ENCODE data around the gene SPIC.
"Not testable (repeated sequence)": the region's sequence is repeated elsewhere in the genome, so short reads cannot be mapped to it uniquely, and the experiment has no call there.

Gene SPIC

DNA sequence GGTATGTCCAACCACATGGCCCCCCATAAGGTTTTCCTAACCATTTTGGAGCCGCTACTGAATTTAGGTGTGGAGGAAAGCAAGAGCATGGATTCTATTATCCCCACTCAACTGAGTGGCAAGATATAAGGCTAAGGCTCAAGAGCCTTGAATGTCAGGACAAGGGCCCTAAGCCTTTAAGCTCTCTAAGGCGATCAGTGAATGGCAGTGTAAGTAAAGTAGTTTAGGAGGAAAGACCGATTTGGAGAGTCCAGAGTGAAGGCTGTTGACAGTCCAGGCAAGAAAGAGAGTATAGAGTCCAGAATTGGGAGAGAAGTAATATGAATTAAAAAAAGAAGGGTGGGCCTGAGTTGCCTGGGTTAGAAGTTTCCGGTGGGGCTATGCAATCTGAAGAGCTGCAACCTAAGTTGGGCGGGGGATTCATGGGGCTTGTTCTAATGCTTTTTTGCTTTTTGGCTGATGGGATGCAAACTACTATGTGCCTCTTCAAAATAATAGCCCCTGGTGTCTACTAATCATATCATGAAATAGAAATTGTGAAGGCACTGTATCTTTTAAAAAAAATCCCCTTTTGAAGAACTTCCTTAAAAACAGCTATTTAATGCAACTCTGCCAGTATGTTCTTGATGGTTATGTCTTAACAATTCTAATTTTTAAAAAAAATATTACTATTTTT, at the start of gene SPIC:
TSS of gene SPIC (plus strand) at position 626 of the 676 bp plus-strand sequence. CDS start 1,569 bp downstream, outside the sequence.
- DNase-seq, result no peak

DNA sequence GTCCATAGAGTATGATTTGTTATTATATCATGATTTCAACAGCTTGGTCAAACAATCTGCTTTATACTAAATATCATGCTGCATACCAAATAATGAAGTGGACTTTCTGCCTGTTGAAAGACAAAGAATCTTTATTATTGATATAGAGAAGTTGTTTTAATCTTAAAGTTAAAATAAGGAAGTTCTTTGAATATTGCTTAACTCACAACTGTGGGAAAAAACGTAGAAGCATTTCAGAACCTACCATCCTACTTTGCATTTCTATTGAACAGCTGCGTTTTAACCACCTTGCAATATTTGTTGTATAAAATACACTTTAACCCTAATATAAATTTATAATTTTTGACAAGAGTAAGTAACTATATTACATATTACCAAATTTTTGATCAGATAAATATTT, 44.7 kb upstream of the SPIC start:
- DNase-seq, result no peak

DNA sequence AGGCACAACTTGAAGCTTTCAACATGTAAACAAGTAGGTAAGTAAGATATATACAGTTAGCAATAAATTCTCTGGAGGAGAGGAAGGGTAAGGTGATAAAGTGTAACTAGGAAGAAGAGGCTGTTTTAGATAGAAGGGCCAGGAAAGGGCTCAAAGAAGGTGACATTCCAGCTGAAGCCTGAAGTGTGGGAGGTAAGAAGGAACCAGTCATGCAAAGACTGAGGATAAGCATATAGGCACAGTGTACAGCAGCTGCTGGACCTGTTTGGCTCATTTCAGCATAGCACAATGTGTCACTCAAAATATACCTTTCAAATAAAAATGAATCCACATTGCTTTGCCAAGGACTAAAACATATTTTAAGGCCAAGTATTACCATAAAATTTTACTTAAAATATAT, 39.0 kb upstream of the SPIC start:
- DNase-seq, result no peak

DNA sequence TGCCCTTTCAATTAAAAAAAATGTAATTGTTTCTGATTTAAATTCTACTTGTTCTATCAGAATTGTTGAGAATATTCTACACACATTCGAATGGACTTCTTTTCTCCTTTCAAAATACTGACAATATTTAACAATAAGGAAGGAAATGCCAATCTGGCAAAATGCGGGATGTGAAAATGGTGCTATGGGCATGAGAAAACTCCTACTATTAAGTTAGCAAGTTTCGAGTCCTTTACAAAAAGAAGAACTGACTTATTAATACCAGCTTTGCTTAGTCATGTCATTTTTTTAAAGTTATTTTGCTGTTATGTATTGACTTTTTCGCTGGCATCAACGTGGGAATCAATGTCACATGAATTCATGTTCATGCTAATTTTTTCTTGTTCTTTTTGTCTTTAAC, 35.9 kb upstream of the SPIC start:
- DNase-seq, result no peak

DNA sequence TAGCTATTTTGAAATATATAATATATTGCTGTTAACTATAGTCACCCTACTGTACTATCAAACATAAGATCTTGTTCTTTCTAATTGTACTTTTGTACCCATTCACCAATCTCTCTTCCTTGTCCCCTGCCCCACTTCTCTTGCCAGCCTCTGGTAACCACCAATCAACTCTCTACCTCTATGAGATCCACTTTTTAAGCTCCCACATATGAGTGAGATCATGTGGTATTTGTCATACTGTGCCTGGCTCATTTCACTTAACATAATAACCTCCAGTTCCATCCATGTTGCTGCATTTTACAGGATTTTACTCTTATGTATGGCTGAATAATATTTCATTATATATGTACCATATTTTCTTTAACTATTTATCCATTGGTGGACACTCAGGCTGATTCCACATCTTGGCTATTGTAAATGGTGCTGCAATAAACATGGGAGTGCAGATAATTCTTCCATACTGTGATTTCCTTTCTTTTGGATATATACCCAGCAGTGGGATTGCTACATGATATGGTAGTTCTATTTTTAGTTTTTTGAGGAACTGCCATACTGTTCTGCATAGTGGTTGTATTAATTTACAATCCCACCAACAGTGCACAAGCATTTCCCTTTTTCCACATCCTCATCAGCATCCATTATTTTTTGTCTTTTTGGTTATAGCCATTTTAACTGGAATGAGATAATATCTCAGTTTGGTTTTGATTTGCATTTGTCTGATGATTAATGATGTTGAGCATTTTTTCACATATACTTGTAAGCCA, 33.5 kb upstream of the SPIC start:
- DNase-seq, result no peak

DNA sequence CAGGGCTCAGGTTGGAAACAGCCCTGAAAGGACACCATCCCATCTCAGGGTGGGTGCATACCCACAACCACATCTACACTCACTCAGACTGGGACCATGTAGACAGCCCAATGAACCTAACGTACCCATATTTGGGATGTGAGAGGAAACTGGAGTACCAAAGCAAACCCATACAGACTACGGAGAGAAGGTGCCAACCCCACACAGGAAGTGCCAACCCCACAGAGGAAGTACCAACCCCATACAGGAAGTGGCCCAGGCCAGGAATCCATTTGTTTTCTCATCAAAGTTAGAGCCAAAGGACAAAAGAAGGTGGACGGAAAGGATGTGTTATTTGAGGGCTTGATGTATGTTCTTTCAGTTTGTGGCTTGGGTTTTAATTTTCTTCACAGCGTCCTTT, 19.5 kb upstream of the SPIC start:
- peak; percentile 7 to 47 for DNase-seq

DNA sequence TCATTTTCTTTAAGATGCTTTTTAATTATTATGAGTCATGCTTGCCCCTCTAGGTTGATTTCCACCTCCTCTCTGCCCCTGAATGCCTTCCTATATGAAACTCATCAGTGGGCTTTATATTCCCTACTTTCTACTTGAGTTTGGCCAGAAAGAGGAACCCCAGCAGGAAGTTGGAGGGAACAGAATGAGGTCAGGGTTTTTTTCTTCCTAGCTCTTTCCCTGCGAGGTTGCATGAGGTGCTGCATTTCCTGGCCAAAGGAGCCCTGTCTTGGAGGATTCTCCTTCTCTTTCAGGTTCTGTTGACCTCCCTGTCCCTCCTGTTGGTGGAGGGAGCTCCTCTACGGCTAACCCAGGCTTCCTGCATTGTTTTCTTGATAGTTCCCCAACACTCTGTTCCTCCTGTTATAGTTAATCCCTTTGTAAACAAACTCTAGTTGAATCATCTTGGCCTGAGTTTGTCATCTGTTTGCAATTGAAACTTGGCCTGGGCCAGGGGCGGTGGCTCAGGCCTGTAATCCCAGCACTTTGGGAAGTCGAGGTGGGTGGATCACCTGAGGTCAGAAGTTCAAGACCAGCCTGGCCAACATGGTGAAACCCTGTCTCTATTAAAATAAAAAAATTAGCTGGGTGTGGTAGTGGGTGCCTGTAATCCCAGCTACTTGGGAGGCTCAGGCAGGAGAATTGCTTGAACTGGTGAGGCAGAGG, 15.3 kb upstream of the SPIC start:
- DNase-seq, result no peak

DNA sequence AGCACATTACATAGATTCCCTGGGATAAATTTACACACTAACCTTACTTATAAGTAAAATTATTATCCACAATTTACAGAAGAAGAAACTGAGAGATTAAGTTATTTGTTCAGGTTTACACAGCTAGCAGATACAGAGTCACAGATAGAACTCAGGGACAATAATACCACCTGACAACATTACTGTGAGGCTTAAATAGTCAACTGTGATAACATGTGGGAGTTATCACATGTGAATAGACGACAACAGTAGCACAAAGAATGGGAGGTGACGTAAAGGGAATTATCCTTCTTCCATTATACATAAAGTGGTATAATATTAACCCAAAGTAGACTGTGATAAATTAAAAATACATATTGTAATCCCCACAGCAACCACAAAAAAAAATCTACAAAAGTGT, 6.2 kb upstream of the SPIC start:
- no peak for DNase-seq

DNA sequence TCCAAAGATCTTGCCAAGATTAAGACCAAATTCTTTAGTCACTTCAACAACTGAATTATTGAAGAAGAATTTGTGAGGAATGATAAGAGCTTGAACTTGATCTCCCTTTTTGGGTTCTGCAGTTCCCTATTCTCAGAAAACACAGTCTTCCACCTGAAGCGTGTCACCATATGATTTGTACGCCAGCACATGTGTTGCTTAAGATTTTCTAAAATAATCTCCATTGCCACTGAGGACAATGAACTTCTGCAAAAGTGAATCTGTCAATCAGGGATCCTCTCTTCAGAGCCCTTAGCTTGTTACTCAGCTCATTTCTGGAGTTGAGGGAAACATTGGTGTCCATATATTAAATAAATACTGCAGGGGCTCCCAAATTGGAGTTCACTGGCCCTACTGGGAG, 4.2 kb upstream of the SPIC start:
- no peak for DNase-seq

DNA sequence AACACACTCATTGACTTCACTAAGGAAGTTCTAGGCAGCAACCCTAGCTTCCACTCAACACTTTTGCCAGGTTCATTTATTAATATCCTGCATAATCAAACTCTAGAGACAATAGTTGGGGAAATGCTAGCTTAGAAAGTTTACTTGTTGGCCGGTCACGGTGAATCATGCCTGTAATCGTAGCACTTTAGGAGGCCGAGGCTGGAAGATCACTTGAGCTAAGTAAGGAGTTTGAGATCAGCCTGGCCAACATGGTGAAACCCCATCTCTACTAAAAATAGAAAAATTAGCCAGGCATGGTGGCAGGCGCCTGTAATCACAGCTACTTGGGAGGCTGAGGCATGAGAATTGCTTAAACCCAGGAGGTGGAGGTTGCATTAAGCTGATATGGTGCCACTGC, 3.3 kb upstream of the SPIC start:
- not testable (repeated sequence) for DNase-seq

DNA sequence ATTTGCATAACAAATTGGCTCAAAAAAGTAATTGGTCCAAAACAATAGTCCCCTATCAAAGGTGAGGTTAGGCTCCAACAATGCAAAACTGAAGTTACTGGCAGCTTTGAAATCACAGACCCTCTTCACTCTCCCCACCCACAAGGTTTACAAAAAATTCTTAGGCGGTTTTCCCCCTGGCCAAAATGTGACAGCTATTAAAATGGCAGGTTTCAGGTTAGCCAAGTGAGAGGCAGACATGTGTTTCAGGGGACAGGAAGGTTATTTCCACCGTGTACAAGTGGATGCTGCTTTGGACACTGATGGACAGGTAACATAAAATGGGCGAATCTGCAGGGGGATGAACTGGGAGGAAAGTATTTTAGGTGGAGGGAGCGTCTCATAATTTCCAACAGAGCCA, 888 bp upstream of the SPIC start:
- DNase-seq, result no peak

DNA sequence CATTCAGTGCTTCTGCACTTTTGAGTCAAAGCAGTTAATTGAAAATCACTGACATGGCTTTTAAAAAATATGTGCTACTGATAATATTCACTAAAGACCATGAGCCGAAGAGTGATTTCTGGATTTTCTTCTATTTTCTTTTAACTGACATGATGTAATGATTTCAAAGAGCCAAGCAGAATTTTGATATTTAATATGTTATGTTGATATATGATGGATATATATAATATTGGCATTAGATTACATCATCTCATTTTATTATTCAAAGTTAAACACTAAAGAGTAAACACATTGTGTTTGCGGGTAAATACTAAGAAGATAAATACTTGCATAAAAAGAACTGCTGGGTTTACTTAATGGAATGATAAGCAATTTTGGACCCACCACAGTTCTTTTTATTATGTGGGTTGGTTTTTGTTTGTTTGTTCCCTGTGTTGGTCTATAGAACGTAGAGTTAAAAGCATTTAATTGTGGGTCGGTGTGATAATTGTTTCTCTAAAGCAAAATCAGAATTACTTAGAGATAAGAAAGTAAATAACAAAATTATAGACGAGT, 692 bp downstream of the SPIC start:
- DNase-seq, result no peak

DNA sequence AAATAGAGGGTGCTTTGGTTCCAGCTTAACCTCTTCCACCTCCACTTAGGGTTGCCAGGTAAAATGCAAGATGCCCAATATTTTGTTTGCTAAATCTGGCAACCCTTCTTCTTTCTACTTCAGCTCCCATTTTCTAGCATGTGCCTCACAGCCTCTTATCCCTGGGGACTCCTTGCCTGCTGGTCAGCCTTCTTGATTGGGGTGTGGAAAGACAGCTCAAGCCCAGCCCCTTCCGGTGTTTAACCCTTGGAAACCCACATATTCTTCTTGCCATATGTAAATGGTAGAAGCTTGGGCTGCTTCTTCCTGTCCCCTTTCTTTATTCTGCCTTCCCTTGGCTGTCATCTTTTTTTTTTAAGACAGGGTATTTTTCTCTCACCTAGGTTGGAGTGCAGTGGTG, 5.7 kb downstream of the SPIC start:
- no peak for DNase-seq

DNA sequence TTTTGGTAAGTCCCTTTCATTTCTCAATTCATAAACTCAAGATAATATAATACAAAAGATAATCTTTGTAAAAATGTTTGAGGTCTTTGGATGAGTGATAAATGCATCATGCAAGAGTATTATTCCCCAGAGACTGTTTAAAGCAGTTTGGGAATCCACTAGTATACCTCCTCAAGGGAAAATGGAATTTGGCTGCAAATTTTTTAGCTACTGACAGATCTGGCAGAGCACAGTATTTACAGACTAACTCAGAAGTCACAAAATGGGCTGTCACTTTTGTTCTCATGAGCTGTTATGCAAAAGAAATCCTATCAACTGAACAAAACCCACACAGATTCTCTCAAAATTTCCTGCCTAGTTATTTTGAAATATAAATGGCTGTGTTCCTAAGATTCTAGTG, 9.9 kb downstream of the SPIC start:
- DNase-seq, result no peak

DNA sequence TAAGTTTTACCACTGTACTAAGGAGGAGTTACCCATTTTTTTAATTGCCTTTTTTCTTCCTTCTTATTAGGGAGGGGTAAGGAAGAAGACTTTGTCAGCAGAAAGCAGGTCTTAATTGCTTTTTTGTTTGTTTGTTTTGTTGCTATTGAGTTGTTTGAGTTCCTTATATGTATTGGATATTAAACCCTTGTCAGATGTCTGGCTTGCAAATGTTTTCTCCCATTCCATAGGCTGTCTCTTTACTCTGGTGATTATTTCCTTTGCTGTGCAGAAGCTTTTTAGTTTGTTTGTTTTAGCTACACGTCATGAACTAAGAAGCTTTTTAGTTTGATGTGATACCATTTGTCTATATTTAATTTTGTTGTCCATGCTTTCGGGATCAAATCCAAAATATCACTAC, 13.3 kb downstream of the SPIC start:
- no peak for DNase-seq

DNA sequence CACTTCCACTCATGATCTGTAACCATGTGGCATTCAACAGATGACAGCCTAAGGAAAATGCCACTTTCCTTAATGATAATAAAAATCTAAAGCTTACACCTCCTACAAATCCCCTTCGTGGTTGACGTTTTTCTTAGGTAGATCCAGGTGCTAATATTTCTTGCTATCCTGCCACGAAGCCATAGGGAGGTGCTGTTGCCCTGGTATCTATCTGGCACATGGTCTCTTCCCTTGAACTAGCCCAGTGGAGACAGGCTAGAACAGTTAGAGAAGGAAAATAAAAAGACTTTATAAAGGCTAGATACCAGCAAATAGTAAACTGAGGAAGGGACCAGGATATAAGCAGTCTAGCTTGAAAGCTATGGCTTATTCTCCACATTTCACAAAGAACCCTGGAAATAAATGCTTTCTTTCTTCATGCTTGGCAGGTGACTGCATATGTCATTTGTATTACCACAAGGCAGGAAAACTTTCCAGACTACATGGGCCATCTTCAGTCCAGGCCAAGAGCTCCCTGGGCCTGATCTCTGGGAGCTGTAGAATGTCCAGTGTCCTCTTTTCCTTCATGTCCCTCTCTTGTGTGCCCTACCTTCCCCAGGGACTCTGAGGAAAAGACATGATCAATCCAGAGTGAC, 15.3 kb downstream of the SPIC start:
- DNase-seq, result no peak

DNA sequence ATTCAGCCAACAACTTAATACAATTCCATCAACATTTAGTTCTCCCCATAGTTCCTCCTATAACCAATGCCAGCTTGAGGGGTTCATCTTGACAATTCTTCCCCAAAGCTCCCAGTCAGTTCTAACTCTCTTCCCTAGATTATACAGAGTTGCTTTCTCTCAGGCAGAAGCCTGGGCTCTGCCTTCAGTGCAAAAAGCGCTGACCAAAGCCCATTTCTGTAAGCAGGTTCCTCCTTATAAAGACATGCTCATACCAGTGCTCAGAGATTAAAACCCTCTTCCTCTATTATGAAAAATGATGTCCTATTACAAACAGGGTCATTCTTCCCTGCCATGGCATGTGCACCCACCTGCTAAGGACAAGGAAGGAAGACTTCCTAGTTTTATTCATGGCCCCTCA, 16.2 kb downstream of the SPIC start:
- no peak for DNase-seq

DNA sequence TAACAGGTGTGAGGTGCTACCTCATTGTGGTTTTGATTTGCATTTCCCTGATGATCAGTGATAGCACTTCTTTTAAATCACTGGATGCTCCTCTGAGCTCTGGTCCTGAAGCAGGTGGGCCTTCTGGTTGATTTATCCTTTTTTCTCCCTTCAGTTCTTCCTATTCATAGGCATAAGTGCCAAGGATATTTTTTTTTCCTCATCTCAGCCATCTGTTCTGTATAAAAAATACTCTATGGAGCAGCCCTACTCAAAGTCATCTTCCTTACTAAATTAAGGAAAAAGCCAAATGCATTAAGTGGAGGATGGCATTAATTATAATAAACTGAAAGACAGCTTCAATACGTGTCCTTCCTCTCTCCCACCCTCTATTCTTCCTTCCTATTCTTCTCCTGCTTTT, 18.4 kb downstream of the SPIC start:
- DNase-seq, result no peak

DNA sequence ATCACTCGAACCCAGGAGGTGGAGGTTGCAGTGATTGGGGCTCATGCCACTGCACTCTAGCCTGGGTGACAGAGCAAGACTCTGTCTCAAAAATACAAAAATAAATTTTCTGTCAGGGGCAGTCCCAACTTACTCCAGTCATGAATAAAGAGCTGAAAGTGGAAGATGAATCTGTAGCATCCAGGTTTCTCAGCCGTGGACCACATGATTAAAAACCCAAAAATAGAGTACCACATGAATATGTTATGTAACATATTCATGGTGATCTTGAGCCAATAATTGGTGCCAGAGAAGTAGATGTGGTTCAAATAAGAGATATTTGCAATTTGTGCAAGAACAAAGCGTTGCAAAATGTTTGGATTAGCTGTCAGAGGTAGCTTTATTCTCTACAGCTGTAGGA, 23.1 kb downstream of the SPIC start:
- DNase-seq, result no peak

DNA sequence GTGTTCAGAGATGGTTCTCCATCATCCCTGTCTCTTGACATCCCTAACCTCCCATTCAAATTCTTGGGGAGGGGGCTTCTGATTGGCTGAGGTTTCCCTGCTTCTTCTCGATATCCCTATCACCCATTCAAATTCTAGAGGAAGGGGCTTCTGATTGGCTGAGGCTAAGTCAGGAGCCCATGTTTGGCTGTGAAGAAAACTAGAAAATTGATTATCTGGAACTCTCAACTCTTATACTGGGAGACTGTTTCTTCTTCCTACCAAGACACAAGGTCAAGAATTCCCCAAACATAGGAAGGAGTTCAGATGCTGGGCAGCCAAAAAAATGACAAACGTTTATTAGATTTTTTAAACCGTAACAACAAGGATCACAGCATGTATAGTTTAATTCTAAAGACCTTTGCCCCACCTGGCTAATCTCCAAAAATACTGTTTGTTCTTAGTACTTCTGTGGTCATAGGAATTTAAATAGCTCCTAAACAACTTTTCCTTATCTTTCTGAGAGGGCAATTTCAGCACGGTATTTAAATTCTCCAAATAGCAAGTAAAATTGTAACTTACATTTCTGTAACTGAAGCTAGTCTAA, 26.4 kb downstream of the SPIC start:
- no peak for DNase-seq

DNA sequence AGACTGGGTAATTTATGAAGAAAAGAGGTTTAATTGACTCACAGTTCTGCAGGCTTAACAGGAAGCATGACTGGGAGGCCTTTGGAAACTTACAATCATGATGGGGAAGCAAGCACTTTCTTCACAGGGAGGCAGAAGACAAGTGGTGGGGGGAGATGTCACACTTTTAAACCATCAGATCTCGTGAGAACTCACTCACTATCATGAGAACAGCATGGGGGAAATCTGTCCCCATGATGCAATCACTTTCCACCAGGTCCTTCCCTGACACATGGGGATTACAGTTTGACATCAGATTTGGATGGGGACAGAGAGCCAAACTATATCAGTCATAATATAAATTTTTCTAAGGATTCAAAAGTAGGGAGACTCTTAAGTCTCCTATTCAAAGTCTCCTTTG, 46.0 kb downstream of the SPIC start:
- no peak for DNase-seq

DNA sequence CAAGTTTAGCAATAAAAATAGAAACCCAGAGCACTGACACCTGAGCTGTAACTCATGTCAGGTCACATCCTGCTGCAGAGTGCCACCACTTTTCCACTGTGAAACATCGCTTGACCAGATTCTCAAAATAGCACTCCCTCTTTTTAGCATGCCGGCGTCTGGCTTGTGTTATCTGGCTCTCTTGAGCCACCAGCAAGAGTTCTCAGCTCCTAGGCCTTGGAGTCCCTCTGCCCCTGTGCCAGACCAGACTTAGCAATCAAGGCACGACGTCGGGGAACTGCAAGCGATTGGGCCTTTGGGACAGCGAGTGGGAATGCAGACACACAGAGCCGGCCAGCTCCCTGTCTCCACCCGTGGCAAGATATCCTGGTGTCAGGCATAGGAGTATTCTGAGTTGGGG, 52.5 kb downstream of the SPIC start:
- no peak for DNase-seq

DNA sequence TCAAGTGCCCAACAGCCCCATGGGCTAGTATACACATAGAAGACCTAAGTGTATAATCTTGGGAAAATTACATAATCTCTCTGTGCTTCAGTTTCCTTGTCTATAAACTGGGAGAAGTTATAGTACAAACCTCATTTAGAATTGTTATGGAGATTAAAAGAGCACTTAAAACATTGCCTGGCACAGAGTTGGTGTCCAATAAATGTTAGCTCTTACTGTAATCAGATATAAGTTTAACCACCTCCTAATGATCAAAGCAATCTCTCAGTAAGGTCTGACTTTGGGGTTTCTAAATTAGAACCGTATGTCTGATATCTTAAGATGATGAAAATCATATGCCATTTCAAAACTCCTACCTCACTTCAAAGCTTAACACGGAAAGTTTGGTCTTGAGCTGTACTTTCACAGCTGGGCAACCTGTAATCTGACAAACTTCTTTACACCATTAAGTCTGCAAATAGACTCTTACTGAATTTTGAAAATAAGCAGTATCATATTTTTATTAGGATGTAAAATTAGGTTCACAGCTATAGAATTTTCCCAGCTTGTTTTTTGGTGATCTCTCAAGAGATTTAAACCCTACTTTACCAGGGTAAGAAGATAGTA, 61.0 kb downstream of the SPIC start:
- no peak for DNase-seq
